ENCODE results near the gene SBF2.

DNA sequence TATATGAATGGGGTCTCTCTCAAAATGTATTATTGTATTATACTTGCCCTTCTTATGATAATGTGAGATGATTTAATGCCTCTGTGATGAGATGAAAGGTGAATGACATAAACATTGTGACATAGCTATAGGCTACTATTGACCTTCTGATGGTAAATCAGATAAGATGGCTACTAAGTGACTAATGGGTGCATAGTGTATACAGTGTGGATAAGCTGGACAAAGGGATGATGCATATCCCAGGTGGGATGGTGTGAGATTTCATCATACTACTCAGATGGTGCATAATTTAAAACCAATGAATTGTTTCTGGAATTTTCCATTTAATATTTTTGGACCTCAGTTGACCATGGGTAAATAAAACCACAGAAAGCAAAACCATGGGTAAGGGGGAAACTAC, 243.5 kb downstream of the SBF2 start:
- TF ChIP-seq FOXP2 (optimal IDR thresholded peaks at IDR 0.05; ENCODE audit: borderline replicate concordance, extremely low read depth, extremely low read length, insufficient read depth) (no peak), TAF1 (IDR thresholded peaks at IDR 0.05; ENCODE audit: borderline replicate concordance, insufficient read depth, low read length) (no peak)
- TF ChIP-seq, protein P1, sequence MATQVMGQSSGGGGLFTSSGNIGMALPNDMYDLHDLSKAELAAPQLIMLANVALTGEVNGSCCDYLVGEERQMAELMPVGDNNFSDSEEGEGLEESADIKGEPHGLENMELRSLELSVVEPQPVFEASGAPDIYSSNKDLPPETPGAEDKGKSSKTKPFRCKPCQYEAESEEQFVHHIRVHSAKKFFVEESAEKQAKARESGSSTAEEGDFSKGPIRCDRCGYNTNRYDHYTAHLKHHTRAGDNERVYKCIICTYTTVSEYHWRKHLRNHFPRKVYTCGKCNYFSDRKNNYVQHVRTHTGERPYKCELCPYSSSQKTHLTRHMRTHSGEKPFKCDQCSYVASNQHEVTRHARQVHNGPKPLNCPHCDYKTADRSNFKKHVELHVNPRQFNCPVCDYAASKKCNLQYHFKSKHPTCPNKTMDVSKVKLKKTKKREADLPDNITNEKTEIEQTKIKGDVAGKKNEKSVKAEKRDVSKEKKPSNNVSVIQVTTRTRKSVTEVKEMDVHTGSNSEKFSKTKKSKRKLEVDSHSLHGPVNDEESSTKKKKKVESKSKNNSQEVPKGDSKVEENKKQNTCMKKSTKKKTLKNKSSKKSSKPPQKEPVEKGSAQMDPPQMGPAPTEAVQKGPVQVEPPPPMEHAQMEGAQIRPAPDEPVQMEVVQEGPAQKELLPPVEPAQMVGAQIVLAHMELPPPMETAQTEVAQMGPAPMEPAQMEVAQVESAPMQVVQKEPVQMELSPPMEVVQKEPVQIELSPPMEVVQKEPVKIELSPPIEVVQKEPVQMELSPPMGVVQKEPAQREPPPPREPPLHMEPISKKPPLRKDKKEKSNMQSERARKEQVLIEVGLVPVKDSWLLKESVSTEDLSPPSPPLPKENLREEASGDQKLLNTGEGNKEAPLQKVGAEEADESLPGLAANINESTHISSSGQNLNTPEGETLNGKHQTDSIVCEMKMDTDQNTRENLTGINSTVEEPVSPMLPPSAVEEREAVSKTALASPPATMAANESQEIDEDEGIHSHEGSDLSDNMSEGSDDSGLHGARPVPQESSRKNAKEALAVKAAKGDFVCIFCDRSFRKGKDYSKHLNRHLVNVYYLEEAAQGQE (IDR thresholded peaks at IDR 0.05; ENCODE audit: insufficient read depth in 1 of 2, low read depth in 2 of 2, low read length in 2 of 2), result no peak

Data from PFSK-1 (cell line).